ENCODE data around the gene PHTF2. TPM values are rescaled to one million over a fixed set of nuclear protein-coding genes. Genes with fewer than 3 reads are reported as not detected.
"Not testable (repeated sequence)": the region's sequence is repeated elsewhere in the genome, so short reads cannot be mapped to it uniquely, and the experiment has no call there.

Gene PHTF2
- total RNA-seq, 2 experiments from 2014 or later = 70.4 to 71.7 TPM

- no peaks in the 10 kb centered on the region for H3K27me3 Mint-ChIP-seq
- ChIA-PET CTCF (interaction anchor here (2.2 kb wide), 1 partner anchor 127 kb away, joined by 7 read pairs; no protein-coding TSS in a partner anchor), POLR2A (interaction anchor here (1.2 kb wide), 1 partner anchor 18 kb away, joined by 3 read pairs; no protein-coding TSS in a partner anchor)
- no peak overlapping the region for H3K4me3 Mint-ChIP-seq
- peaks cover 10% of the 10 kb centered on the region for H3K4me1 Mint-ChIP-seq
- H3K27ac Mint-ChIP-seq = no peak overlapping the region
- no peaks in the 10 kb centered on the region for H3K9me3 Mint-ChIP-seq
- peaks cover 46% of the 10 kb centered on the region for H3K36me3 Mint-ChIP-seq (ENCODE audit: low read depth)
- DNase-seq = no peak
These were observed 20.0 kb upstream of the PHTF2 start for GRCh38 chr7:77778535-77778934.

GRCh38 chr7:77782383-77782782 lies 16.2 kb upstream of the PHTF2 start:
- H3K36me3 Mint-ChIP-seq (ENCODE audit: low read depth) = peaks cover 57% of the 10 kb centered on the region
- H3K27me3 Mint-ChIP-seq = no peaks in the 10 kb centered on the region
- POLR2A ChIA-PET = interaction anchor here (1.3 kb wide), 1 partner anchor 52 kb away, joined by 3 read pairs; no protein-coding TSS in a partner anchor
- H3K4me1 Mint-ChIP-seq = peaks cover 10% of the 10 kb centered on the region
- H3K9me3 Mint-ChIP-seq = no peaks in the 10 kb centered on the region
- CTCF ChIA-PET = no interaction called here
- no peak overlapping the region for H3K4me3 Mint-ChIP-seq
- no peak overlapping the region for H3K27ac Mint-ChIP-seq
- DNase-seq = no peak

GRCh38 chr7:77783111-77783510 lies 15.5 kb upstream of the PHTF2 start:
- CTCF ChIA-PET = no interaction called here
- peaks cover 53% of the 10 kb centered on the region for H3K36me3 Mint-ChIP-seq (ENCODE audit: low read depth)
- POLR2A ChIA-PET = interaction anchor here (1.3 kb wide), 1 partner anchor 51 kb away, joined by 3 read pairs; no protein-coding TSS in a partner anchor

GRCh38 chr7:77783545-77783944 lies 15.0 kb upstream of the PHTF2 start:
- Mint-ChIP-seq H3K4me3 (no peak overlapping the region), H3K9me3 (no peaks in the 10 kb centered on the region), H3K27ac (no peak overlapping the region), H3K4me1 (peaks cover 10% of the 10 kb centered on the region), H3K27me3 (no peaks in the 10 kb centered on the region), H3K36me3 (ENCODE audit: low read depth) (peaks cover 49% of the 10 kb centered on the region)
- POLR2A ChIA-PET = interaction anchor here (1.3 kb wide), 1 partner anchor 51 kb away, joined by 3 read pairs; no protein-coding TSS in a partner anchor
- CTCF ChIA-PET = no interaction called here
- DNase-seq = no peak

More at GRCh38 chr7:77783111-77783510, 15.5 kb upstream of the PHTF2 start:
- DNase-seq = no peak
- H3K4me3 Mint-ChIP-seq = no peak overlapping the region
- H3K4me1 Mint-ChIP-seq = peaks cover 10% of the 10 kb centered on the region
- H3K27ac Mint-ChIP-seq = no peak overlapping the region
- no peaks in the 10 kb centered on the region for H3K27me3 Mint-ChIP-seq
- no peaks in the 10 kb centered on the region for H3K9me3 Mint-ChIP-seq

GRCh38 chr7:77784426-77784825 lies 14.1 kb upstream of the PHTF2 start:
- CTCF ChIA-PET, H3K9me3 Mint-ChIP-seq, H3K27me3 Mint-ChIP-seq, DNase-seq, H3K4me3 Mint-ChIP-seq, H3K27ac Mint-ChIP-seq, POLR2A ChIA-PET: not testable (repeated sequence)
- peaks cover 10% of the 10 kb centered on the region for H3K4me1 Mint-ChIP-seq
- peaks cover 45% of the 10 kb centered on the region for H3K36me3 Mint-ChIP-seq (ENCODE audit: low read depth)

GRCh38 chr7:77786018-77786417 lies 12.6 kb upstream of the PHTF2 start:
- no peak overlapping the region for H3K4me3 Mint-ChIP-seq
- H3K27ac Mint-ChIP-seq = no peak overlapping the region
- peaks cover 3% of the 10 kb centered on the region for H3K4me1 Mint-ChIP-seq
- ChIA-PET POLR2A (no interaction called here), CTCF (interaction anchor here (1.2 kb wide), 1 partner anchor 12 kb away, joined by 3 read pairs; the partner anchor contains the start of genes PHTF2 and TMEM60)
- no peaks in the 10 kb centered on the region for H3K9me3 Mint-ChIP-seq
- no peaks in the 10 kb centered on the region for H3K27me3 Mint-ChIP-seq
- H3K36me3 Mint-ChIP-seq (ENCODE audit: low read depth) = peaks cover 37% of the 10 kb centered on the region
- DNase-seq = no peak

GRCh38 chr7:77786741-77787140 lies 11.8 kb upstream of the PHTF2 start:
- no peak overlapping the region for H3K4me3 Mint-ChIP-seq
- H3K27me3 Mint-ChIP-seq = no peaks in the 10 kb centered on the region
- CTCF ChIA-PET = no interaction called here
- H3K4me1 Mint-ChIP-seq = peaks cover 3% of the 10 kb centered on the region
- peaks cover 34% of the 10 kb centered on the region for H3K36me3 Mint-ChIP-seq (ENCODE audit: low read depth)
- POLR2A ChIA-PET = no interaction called here
- DNase-seq = no peak
- H3K27ac Mint-ChIP-seq = no peak overlapping the region
- no peaks in the 10 kb centered on the region for H3K9me3 Mint-ChIP-seq

GRCh38 chr7:77788327-77788902 lies 10.2 kb upstream of the PHTF2 start:
- H3K27ac Mint-ChIP-seq = no peak overlapping the region
- peaks cover 25% of the 10 kb centered on the region for H3K36me3 Mint-ChIP-seq (ENCODE audit: low read depth)
- ChIA-PET POLR2A (no interaction called here), CTCF (interaction anchor here (1.7 kb wide), 1 partner anchor 130 kb away, joined by 3 read pairs; no protein-coding TSS in a partner anchor)
- no peaks in the 10 kb centered on the region for H3K27me3 Mint-ChIP-seq
- no peak for DNase-seq
- no peak overlapping the region for H3K4me3 Mint-ChIP-seq
- H3K9me3 Mint-ChIP-seq = no peaks in the 10 kb centered on the region
- peaks cover 3% of the 10 kb centered on the region for H3K4me1 Mint-ChIP-seq

GRCh38 chr7:77791336-77791735 lies 7.2 kb upstream of the PHTF2 start:
- no peak overlapping the region for H3K4me3 Mint-ChIP-seq
- peaks cover 24% of the 10 kb centered on the region for H3K36me3 Mint-ChIP-seq (ENCODE audit: low read depth)
- POLR2A ChIA-PET = no interaction called here
- no peaks in the 10 kb centered on the region for H3K9me3 Mint-ChIP-seq
- CTCF ChIA-PET = no interaction called here
- no peak overlapping the region for H3K27ac Mint-ChIP-seq
- no peaks in the 10 kb centered on the region for H3K27me3 Mint-ChIP-seq
- no peak for DNase-seq
- peaks cover 19% of the 10 kb centered on the region for H3K4me1 Mint-ChIP-seq

GRCh38 chr7:77791956-77792355 lies 6.6 kb upstream of the PHTF2 start:
- DNase-seq = no peak
- no peak overlapping the region for H3K4me3 Mint-ChIP-seq
- H3K27ac Mint-ChIP-seq = no peak overlapping the region
- H3K27me3 Mint-ChIP-seq = no peaks in the 10 kb centered on the region
- no peaks in the 10 kb centered on the region for H3K9me3 Mint-ChIP-seq
- H3K36me3 Mint-ChIP-seq (ENCODE audit: low read depth) = peaks cover 26% of the 10 kb centered on the region
- CTCF ChIA-PET = no interaction called here
- H3K4me1 Mint-ChIP-seq = peaks cover 25% of the 10 kb centered on the region
- POLR2A ChIA-PET = interaction anchor here (0.6 kb wide), 1 partner anchor 15 kb away, joined by 3 read pairs; no protein-coding TSS in a partner anchor

- Mint-ChIP-seq H3K36me3 (ENCODE audit: low read depth) (peaks cover 36% of the 10 kb centered on the region), H3K4me1 (peaks cover 32% of the 10 kb centered on the region), H3K27me3 (no peaks in the 10 kb centered on the region), H3K27ac (no peak overlapping the region), H3K4me3 (no peak overlapping the region), H3K9me3 (no peaks in the 10 kb centered on the region)
- POLR2A ChIA-PET = no interaction called here
- CTCF ChIA-PET = no interaction called here
- DNase-seq = no peak
These were observed 4.6 kb upstream of the PHTF2 start for GRCh38 chr7:77794000-77794399.

GRCh38 chr7:77796109-77796508 lies 2.5 kb upstream of the PHTF2 start:
- no peak for DNase-seq
- Mint-ChIP-seq H3K27ac (no peak overlapping the region), H3K27me3 (no peaks in the 10 kb centered on the region), H3K36me3 (ENCODE audit: low read depth) (peaks cover 52% of the 10 kb centered on the region), H3K9me3 (no peaks in the 10 kb centered on the region), H3K4me3 (peak overlapping the region; percentile 92), H3K4me1 (peaks cover 45% of the 10 kb centered on the region)
- CTCF ChIA-PET = no interaction called here
- POLR2A ChIA-PET = interaction anchor here (1.0 kb wide), 1 partner anchor 17 kb away, joined by 3 read pairs; no protein-coding TSS in a partner anchor

- Mint-ChIP-seq H3K27me3 (no peaks in the 10 kb centered on the region), H3K36me3 (ENCODE audit: low read depth) (peaks cover 59% of the 10 kb centered on the region), H3K27ac (peak overlapping the region; percentile 87), H3K4me3 (peak overlapping the region; percentile 92), H3K4me1 (peaks cover 52% of the 10 kb centered on the region), H3K9me3 (no peaks in the 10 kb centered on the region)
- ChIA-PET CTCF (no interaction called here), POLR2A (interaction anchor here (0.9 to 3.4 kb wide), 4 partner anchors 18 to 114 kb away, joined by 3 to 50 read pairs (median 5); no protein-coding TSS in a partner anchor)
- DNase-seq = no peak
These were observed 1.6 kb upstream of the PHTF2 start for GRCh38 chr7:77796960-77797359.

Measured in activated CD4-positive, alpha-beta memory T cell treated with anti-CD3 and anti-CD28 coated beads, Interleukin-2, amount 10 ng/mL, durations not matched to agents 7 days and 5 days (primary cell).